Prostate gland (tissue), 2 donors: Measurements from ENCODE around the gene GATAD2B. TPM values are rescaled to one million over a fixed set of nuclear protein-coding genes. Genes with fewer than 3 reads are reported as not detected.
A peak's percentile ranks its signal among the peaks of the same experiment; 100 is the strongest.

Source experiments
- DNase-seq: peaks from one replicate; pipeline ENCODE4 v3.0.0-alpha.2; 2019; ENCODE audit warnings: low spot score
- H3K27ac ChIP-seq, 2 donors: fragments of 200-600 bp; sonication (generic); 2 replicates each; pipeline ENCODE4 v1.5.1; 2017 to 2019
- H3K27me3 ChIP-seq: fragments of 200-600 bp; sonication (generic); replicated peaks from 2 replicates; pipeline ENCODE4 v1.5.1; 2019; ENCODE audit not compliant: insufficient read depth
- H3K36me3 ChIP-seq, 2 donors: fragments of 200-600 bp; sonication (generic); 1 replicate in 1 of 2; 2 replicates in 1 of 2; pipeline versions ENCODE4 v1.5.1 to v1.8.1; 2017 to 2019
- H3K4me1 ChIP-seq: fragments of 200-600 bp; sonication (generic); replicated peaks from 2 replicates; pipeline ENCODE4 v1.5.1; 2019
- H3K4me3 ChIP-seq, 2 donors: fragments of 200-600 bp; sonication (generic); 2 replicates each; pipeline ENCODE4 v1.5.1; 2017 to 2019
- H3K9me3 ChIP-seq: fragments of 200-600 bp; sonication (generic); 2 replicates; pipeline ENCODE4 v1.5.1; 2017
- CTCF ChIP-seq, 4 experiments: fragments of 200-600 bp in 2 of 4; fragments of 450-650 bp in 2 of 4; sonication (generic) in 2 of 4; IDR thresholded peaks; 1 replicate in 3 of 4; 2 replicates in 1 of 4; pipeline ENCODE4 v1.5.1; 2016 to 2019; ENCODE audit warnings: antibody characterized with exemption in 4 of 4, mild to moderate bottlenecking in 2 of 4, moderate library complexity in 2 of 4
- POLR2A ChIP-seq: fragments of 450-650 bp; IDR thresholded peaks from one replicate; pipeline ENCODE4 v1.6.1; 2016; ENCODE audit warnings: antibody characterized with exemption, mild to moderate bottlenecking
- POLR2AphosphoS5 ChIP-seq: sonication (generic); formaldehyde crosslinking; IDR thresholded peaks from one replicate; pipeline ENCODE4 v1.6.1; 2017; ENCODE audit warnings: antibody characterized with exemption
- WGBS: methylation state at CpG from one replicate; pipeline ENCODE4 v1.1.5; 2018; 5-methylcytosine and 5-hydroxymethylcytosine counted together
- intact Hi-C: fragments of 100-400 bp; cut with DNase I; formaldehyde crosslinking; loops from one replicate; pipeline ENCODE4 v1.14.2; 2022
- total RNA-seq, 2 donors: library from RNA; depleted of rRNA; stranded (reverse); fragments of >200 nt; gene quantifications; one replicate each; pipeline ENCODE4 v1.1.0, GENCODE V29; 2016

The GATAD2B gene
- total RNA-seq, 2 donors from 2014 or later, result 24.5 to 29.7 TPM

DNA sequence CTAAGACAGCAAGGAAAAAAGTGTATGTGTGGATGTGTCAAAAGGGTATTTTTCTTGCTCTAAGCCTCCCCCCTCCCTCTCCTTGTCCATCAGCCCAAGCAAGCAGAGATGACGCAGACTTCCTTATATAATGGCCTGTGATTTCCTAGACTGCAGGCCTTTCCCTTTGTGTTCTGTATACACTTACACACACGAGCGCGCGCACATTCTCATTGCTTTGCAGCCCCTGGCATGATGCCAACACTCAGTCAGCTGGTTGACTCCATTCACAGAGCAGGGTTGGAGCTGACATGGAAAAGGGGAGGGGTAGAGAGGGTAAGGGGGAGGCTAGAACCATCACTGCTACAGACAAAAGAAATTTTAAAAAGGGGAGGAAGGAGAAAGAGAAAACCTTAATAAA is 41.8 kb downstream of the GATAD2B start:
- peak overlapping the region; percentile 4 to 19 for H3K27ac ChIP-seq
- H3K36me3 ChIP-seq, result no peaks in the 10 kb centered on the region
- peak; percentile 78 for DNase-seq
- TF ChIP-seq POLR2A, result no peak
- TF ChIP-seq CTCF (IDR thresholded peaks at IDR 0.05), result no peak
- TF ChIP-seq POLR2AphosphoS5, result peak; percentile 76
- 3% methylated on average over 5 of the region's 5 CpGs for WGBS
- no peaks in the 10 kb centered on the region for H3K9me3 ChIP-seq
- no peaks in the 10 kb centered on the region for H3K4me1 ChIP-seq
- H3K27me3 ChIP-seq, result no peaks in the 10 kb centered on the region
- no peak overlapping the region for H3K4me3 ChIP-seq
- intact Hi-C loops, result no loop called here

- TF ChIP-seq POLR2A (no peak), CTCF (IDR thresholded peaks at IDR 0.05) (no peak), POLR2AphosphoS5 (no peak)
- Histone ChIP-seq H3K27ac (no peak overlapping the region), H3K4me3 (no peak overlapping the region), H3K27me3 (no peaks in the 10 kb centered on the region), H3K9me3 (no peaks in the 10 kb centered on the region), H3K36me3 (no peaks in the 10 kb centered on the region), H3K4me1 (no peaks in the 10 kb centered on the region)
- DNase-seq, result no peak
- 92% methylated on average over 9 of the region's 9 CpGs for WGBS
- intact Hi-C loops, result no loop called here
These were observed 42.7 kb downstream of the GATAD2B start for GRCh38 chr1:153880024-153880423.

DNA sequence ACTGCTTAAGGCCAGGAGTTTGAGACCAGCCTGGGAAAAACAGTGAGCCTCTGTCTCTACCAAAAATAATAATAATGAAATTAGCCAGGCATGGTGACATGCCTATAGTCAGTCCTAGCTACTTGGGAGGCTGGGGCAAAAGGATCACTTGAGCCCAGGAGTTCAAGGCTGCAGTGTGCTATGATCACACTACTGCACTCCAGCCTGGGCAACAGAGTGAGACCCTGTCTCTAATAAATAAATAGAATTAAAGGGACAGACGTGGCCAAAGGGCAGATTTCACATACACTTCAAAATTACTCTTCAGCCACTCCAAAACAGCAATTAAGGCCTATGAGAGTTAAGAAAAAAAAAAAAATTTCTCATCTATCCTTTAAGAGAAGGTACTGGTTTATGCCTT is 45.7 kb downstream of the GATAD2B start:
- DNase-seq, result no peak
- Histone ChIP-seq H3K36me3 (no peaks in the 10 kb centered on the region), H3K9me3 (no peaks in the 10 kb centered on the region), H3K4me1 (no peaks in the 10 kb centered on the region), H3K27me3 (no peaks in the 10 kb centered on the region), H3K4me3 (no peak overlapping the region), H3K27ac (no peak overlapping the region)
- TF ChIP-seq POLR2AphosphoS5, result no peak
- TF ChIP-seq POLR2A, result no peak
- TF ChIP-seq CTCF (IDR thresholded peaks at IDR 0.05), result no peak
- intact Hi-C loops, result no loop called here
- 82% methylated on average over 1 of the region's 1 CpG for WGBS

DNA sequence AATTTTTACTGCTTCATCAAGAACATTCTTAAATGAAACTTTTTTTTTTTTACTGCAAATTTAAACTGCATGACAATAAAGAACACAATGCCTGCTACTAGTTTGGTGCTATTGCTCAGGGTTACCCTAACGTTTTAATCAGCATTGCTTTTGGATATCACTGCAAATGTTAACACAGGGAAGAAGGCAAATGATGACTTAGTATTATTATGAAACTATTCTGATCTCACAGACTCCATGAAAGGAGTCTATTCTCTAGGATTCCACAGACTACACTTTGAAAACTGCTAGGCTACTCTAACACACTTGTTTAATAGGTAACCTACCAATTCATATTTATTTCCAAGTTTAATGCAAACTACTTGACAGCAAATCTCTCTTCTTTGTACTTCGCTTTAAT is 49.8 kb downstream of the GATAD2B start:
- no peak for DNase-seq
- Histone ChIP-seq H3K9me3 (no peaks in the 10 kb centered on the region), H3K4me1 (no peaks in the 10 kb centered on the region), H3K27me3 (no peaks in the 10 kb centered on the region), H3K27ac (no peak overlapping the region), H3K4me3 (no peak overlapping the region), H3K36me3 (no peaks in the 10 kb centered on the region)
- no peak for TF ChIP-seq POLR2A
- no peak for TF ChIP-seq CTCF (IDR thresholded peaks at IDR 0.05)
- no peak for TF ChIP-seq POLR2AphosphoS5
- intact Hi-C loops, result no loop called here
- 55% methylated on average over 2 of the region's 2 CpGs for WGBS

DNA sequence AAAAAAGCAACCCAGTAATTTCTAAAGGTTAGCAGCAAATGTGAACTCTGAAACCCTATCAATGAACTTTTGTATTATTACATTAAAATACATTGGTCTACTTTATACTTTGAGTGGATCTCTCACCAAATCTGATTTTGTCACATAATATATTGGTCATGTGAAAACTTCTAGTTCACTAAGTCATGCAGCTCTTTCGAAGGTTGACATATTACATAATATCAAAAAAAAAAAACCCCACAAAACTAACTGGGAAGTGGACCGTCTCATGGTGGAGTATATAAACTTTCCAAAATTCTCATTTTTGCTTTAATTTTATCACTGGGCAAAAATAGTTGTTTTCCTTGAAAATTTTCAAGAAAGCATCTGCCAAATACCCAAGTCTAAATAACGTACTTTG is 50.4 kb downstream of the GATAD2B start:
- Histone ChIP-seq H3K27me3 (no peaks in the 10 kb centered on the region), H3K27ac (no peak overlapping the region), H3K9me3 (no peaks in the 10 kb centered on the region), H3K4me1 (no peaks in the 10 kb centered on the region), H3K36me3 (no peaks in the 10 kb centered on the region), H3K4me3 (no peak overlapping the region)
- DNase-seq, result no peak
- TF ChIP-seq CTCF (IDR thresholded peaks at IDR 0.05), result no peak
- no peak for TF ChIP-seq POLR2AphosphoS5
- no peak for TF ChIP-seq POLR2A
- intact Hi-C loops, result no loop called here
- WGBS, result 66% methylated on average over 3 of the region's 3 CpGs
